IMR-90 (cell line): ENCODE measurements around the gene SET.

ENCODE experiments used
- CEBPB ChIP-seq: IDR thresholded peaks from 2 replicates; pipeline ENCODE4 v1.6.1; 2012; ENCODE audit warnings: low read depth, low read length, improper control_type of control experiment
- CHD1 ChIP-seq: IDR thresholded peaks from 2 replicates; pipeline ENCODE4 v1.6.1; 2012; ENCODE audit warnings: low read depth, low read length, improper control_type of control experiment
- FOS ChIP-seq: fragments of 150-350 bp; IDR thresholded peaks from 2 replicates; pipeline ENCODE4 v1.6.1; 2016; ENCODE audit warnings: low read depth, low read length
- MAFK ChIP-seq: IDR thresholded peaks from 2 replicates; pipeline ENCODE4 v1.6.1; 2012; ENCODE audit warnings: low read depth, low read length, improper control_type of control experiment
- MAZ ChIP-seq: IDR thresholded peaks from 2 replicates; pipeline ENCODE4 v1.6.1; 2012; ENCODE audit warnings: low read depth, mild to moderate bottlenecking, low read length, improper control_type of control experiment, moderate library complexity, borderline replicate concordance
- MXI1 ChIP-seq: IDR thresholded peaks from 2 replicates; pipeline ENCODE4 v1.6.1; 2012; ENCODE audit warnings: low read depth, mild to moderate bottlenecking, low read length, moderate library complexity, borderline replicate concordance
- POLR2A ChIP-seq: IDR thresholded peaks from 2 replicates; pipeline ENCODE4 v1.6.1; 2012; ENCODE audit warnings: mild to moderate bottlenecking, low read depth, low read length
- RAD21 ChIP-seq: IDR thresholded peaks from 2 replicates; pipeline ENCODE4 v1.6.1; 2012; ENCODE audit warnings: low read length, improper control_type of control experiment
- RCOR1 ChIP-seq: IDR thresholded peaks from 2 replicates; pipeline ENCODE4 v1.6.1; 2012; ENCODE audit warnings: mild to moderate bottlenecking, low read length, improper control_type of control experiment; ENCODE audit not compliant: insufficient replicate concordance
- RFX5 ChIP-seq: IDR thresholded peaks from 2 replicates; pipeline ENCODE4 v1.8.0; 2012; ENCODE audit warnings: low read depth, mild to moderate bottlenecking, low read length, moderate library complexity
- SMC3 ChIP-seq: fragments of 150-350 bp; IDR thresholded peaks from 2 replicates; pipeline ENCODE4 v1.6.1; 2016; ENCODE audit warnings: low read depth, mild to moderate bottlenecking, antibody characterized with exemption, low read length, moderate library complexity
- USF2 ChIP-seq: fragments of 150-350 bp; IDR thresholded peaks from 2 replicates; pipeline ENCODE4 v1.6.1; 2017; ENCODE audit warnings: mild to moderate bottlenecking, antibody characterized with exemption, low read length, low read depth
- TF ChIP-seq, protein P1 (sequence below): conservative IDR thresholded peaks from 2 replicates; pipeline ENCODE4 v1.5.1; 2012; ENCODE audit warnings: mild to moderate bottlenecking, low read depth, low read length, improper control_type of control experiment
- TF ChIP-seq, protein P2 (sequence below): fragments of 150-350 bp; IDR thresholded peaks from 2 replicates; pipeline ENCODE4 v1.6.1; 2016; ENCODE audit warnings: low read depth, mild to moderate bottlenecking, low read length, moderate library complexity, borderline replicate concordance

DNA sequence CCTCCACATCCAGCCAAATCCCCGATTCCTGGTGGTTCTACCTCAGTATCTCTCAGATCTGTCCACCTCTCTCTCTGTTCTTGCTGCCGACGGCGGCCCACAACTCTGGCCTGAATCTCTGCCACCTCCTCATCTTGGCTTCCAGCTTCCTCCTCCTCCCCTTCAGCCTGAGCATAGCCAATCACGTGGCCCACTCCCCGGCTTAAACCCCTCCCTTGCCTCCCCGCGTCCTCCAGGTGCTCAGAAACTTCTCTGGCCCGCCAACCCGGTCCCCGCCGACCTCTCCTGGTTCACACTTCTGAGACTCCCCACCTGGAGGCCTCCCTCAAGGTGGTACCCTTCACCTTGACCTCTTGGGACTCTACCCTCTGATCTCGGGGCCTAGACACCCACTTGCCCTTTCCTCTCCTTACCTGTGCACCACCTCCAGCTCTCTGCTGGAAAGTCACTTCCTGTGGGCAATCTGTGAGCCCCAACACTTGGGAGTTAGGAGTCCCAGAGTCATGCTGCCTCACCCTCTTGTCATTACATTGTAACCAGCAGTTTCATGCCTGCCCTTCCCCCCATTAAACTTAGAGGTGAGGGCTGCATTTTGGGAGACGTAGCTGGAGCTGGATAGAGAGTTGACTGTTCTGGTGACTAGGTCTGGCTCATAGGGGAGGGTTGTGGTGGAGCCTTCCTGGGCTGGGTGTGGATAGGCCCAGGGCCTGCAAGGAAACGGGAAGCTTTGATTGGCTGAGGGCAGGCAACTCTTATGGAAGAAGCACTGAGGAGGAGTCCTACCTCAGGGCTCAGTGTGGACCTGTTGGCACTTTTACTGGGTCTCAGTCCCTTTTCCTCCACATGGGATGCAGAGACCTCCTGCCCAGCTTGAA is 4.5 kb upstream of the SET start:
- TF ChIP-seq SMC3 (no peak), POLR2A (peak; percentile 66; the same call in 1 of the 2 replicates), RAD21 (no peak), CEBPB (no peak), RFX5 (no peak), USF2 (peak; percentile 90), RCOR1 (no peak), CHD1 (no peak), MAZ (peak; percentile 43; the same call in 1 of the 2 replicates), FOS (no peak), MXI1 (no peak), MAFK (no peak)
- TF ChIP-seq, protein P1, sequence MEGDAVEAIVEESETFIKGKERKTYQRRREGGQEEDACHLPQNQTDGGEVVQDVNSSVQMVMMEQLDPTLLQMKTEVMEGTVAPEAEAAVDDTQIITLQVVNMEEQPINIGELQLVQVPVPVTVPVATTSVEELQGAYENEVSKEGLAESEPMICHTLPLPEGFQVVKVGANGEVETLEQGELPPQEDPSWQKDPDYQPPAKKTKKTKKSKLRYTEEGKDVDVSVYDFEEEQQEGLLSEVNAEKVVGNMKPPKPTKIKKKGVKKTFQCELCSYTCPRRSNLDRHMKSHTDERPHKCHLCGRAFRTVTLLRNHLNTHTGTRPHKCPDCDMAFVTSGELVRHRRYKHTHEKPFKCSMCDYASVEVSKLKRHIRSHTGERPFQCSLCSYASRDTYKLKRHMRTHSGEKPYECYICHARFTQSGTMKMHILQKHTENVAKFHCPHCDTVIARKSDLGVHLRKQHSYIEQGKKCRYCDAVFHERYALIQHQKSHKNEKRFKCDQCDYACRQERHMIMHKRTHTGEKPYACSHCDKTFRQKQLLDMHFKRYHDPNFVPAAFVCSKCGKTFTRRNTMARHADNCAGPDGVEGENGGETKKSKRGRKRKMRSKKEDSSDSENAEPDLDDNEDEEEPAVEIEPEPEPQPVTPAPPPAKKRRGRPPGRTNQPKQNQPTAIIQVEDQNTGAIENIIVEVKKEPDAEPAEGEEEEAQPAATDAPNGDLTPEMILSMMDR: no peak
- TF ChIP-seq, protein P2, sequence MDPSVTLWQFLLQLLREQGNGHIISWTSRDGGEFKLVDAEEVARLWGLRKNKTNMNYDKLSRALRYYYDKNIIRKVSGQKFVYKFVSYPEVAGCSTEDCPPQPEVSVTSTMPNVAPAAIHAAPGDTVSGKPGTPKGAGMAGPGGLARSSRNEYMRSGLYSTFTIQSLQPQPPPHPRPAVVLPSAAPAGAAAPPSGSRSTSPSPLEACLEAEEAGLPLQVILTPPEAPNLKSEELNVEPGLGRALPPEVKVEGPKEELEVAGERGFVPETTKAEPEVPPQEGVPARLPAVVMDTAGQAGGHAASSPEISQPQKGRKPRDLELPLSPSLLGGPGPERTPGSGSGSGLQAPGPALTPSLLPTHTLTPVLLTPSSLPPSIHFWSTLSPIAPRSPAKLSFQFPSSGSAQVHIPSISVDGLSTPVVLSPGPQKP: no peak
